GM18520 (cell line): ENCODE results near the gene ACOT6.
"Not testable (repeated sequence)": the region's sequence is repeated elsewhere in the genome, so short reads cannot be mapped to it uniquely, and the experiment has no call there.

Source experiments
- ATAC-seq: cut with Tn5 transposase; IDR thresholded peaks from one replicate; pipeline ENCODE4 v1.9.1; 2021; ENCODE audit not compliant: unreplicated experiment

ACOT6 gene

GRCh38 chr14:73594491-73594890 lies 17.8 kb upstream of the ACOT6 start:
- no peak for ATAC-seq

DNA sequence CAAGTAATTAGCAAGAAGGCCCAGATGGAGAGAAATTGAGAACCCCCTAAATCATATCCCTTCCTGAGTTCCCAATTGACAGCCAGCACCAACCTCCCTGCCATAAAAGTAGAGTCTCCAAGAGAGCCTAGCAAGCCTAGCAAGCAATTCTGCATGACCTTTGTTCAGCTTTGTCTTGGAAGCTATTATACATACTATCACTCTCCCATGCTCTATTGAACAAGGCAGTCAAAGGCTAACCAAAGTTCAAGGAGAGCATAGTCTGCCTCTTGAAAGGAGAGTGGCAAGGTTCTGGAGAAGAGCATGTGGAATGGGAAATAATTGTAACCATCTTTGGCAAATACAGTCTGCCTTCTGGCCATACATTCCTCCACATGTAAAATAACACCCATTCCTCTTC lies 12.8 kb upstream of the ACOT6 start:
- ATAC-seq, result no peak

- no peak for ATAC-seq
Measured at GRCh38 chr14:73602994-73603393, 9.3 kb upstream of the ACOT6 start.

DNA sequence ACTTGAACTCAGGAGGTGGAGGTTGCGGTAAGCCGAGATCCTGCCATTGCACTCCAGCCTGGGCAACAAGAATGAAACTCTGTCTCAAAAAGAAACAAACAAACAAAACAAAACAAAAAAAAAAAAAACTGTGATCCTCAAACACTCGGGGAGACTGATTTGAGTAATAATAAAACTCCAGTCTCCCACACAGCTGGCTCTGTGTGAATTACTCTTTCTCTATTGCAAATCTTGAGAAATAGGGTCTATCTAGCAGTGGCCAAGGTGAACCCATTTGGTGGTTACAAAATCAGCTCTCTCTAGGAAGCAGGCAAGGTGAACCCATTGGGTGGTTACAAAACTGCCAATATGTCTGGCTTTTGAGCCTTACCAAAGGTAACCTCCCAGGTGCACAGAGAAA lies 6.0 kb upstream of the ACOT6 start:
- ATAC-seq, result no peak

DNA sequence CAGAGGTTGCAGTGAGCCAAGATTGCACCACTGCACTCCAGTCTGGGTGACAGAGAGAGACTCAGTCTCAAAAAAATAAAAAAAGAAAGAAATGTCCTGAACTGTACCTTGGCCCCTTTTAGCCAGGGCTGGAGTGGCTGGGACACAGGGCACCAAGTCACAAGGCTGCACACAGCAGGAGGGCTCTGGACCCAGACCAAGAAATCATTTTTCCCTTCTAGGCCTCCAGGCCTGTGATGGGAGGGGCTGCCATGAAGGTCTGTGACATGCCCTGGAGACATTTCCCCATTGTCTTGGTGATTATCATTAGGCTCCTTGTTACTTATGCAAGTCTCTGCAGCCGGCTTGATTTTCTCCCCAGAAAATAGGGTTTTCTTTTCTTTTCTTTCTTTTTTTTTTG lies 5.1 kb upstream of the ACOT6 start:
- no peak for ATAC-seq

DNA sequence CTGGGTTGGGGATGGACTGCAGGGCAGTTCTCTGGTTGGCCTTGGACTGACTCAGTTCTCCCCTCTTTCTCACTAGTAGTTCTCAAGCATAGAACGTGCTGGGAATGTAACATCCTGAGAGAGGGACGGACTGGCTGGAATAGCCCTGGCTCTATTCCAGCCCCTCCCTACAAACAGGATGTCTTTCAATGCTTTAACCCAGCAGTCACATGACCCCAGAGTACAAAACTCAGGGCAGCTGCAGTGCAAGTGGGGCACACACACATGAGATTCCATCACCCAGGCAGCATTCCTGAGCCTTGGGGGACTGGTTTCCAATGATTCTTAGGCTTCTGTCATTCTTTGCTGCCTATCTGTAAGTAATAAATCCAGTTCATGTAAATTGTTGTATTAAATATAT lies 1.6 kb upstream of the ACOT6 start:
- no peak for ATAC-seq

GRCh38 chr14:73613046-73613383 lies 698 bp downstream of the ACOT6 start:
- ATAC-seq, result no peak

DNA sequence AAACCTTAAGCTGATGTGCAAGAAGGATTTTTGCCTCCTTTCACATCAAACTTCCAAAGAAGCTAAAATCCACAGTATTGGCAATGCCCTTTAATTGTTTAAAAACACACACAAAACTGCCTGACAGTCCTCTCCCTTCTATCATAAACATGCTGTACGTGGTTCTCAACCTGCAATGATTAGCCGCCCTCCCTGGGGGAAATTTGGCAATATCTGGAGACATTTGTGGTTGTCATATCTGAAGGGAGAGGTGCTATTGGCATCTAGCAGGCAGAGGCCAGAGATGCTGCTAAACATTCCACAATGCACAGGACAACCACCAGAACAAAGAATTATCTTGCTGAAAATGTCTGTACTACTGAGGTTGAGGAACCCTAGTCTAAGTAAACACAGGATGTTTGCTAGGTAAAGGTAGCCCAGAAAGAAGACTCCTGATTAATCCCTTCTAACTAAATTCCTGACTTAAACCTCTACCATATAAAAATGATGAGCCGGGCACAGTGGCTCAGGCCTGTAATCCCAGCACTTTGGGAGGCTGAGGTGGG lies 1.2 kb downstream of the ACOT6 start:
- ATAC-seq, result no peak

GRCh38 chr14:73616831-73617230 lies 4.5 kb downstream of the ACOT6 start:
- no peak for ATAC-seq

GRCh38 chr14:73619524-73619923 lies 7.2 kb downstream of the ACOT6 start:
- no peak for ATAC-seq

- ATAC-seq, result no peak
Measured at GRCh38 chr14:73620268-73620667, 8.0 kb downstream of the ACOT6 start.

GRCh38 chr14:73623504-73624054 lies 11.3 kb downstream of the ACOT6 start:
- no peak for ATAC-seq

DNA sequence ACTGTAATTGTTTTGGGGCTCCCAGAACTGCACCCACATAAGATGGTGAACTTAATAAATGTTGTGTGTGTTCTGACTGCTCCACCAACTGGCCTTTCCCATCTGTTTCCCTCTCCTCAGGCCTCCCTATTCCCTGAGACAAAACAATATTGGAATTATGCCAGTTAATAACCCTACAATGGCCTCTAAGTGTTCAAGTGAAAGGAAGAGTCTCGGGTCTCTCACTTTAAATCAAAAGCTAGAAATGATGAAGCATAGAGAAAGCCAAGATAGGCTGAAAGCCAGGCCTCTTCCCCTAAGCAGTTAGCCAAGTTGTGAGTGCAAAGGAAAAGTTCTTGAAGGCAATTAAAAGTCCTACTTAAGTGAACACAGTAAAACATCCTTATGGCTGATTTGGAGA lies 13.4 kb downstream of the ACOT6 start:
- no peak for ATAC-seq

DNA sequence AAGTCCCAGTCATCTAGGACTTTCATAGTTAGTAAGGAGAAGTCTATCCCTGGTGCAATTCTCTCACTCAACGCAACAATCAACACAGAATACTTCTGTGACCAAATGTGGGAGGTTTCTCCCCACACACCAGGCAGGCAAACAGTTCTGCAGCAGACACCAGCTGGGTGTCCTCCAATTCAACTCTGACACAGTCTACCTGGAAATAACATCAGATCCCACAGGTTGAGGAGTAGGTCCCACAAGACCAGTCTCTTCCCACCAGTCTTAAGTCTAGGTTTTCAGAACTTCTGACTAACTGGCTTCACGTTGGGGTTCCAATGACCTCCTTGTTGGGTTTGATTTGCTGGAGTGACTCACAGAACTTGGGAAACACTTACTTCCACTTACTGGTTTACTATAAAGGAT lies 14.8 kb downstream of the ACOT6 start:
- ATAC-seq, result no peak

GRCh38 chr14:73630009-73630780 lies 17.9 kb downstream of the ACOT6 start:
- ATAC-seq, result no peak

- no peak for ATAC-seq
Measured at GRCh38 chr14:73633116-73634010, 21.0 kb downstream of the ACOT6 start.

DNA sequence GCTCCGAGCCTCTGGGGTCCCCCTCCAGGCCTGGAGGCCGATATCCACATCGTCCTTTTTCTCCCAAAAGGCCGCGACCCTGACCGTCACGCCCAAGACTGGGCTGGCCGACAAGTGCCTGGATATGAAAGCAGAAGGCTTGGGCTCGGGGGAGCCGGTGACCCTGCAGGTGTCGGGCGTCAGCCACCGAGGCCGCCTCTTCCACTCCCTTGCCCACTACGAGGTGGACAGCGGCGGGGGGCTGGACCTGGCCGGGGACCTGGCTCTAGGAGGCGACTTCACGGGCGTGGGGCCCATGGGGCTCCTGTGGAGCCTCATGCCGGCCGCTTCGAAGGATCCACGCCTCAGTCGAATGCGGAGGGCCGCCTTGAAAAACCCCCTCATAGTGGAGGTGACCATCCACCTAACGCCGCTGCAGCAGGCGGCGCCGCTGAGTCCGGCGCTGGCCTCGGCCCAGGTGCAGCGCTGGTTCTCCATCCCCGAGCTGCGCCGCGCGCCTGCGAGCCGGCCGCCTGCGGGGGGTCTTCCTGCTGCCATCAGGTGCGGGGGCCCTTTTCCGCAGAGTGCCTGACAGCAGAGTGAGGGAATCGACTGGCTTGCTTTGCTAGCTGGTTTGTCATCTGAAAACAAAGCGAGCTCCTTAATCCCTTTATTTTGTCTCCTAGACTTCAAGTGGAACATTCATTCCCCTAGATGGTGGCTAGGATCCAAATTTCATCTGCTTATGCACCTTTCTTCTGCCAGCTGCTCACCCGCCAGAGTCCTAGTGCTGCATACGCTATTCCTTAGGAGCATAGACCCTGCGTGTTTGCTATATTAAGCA lies 21.9 kb downstream of the ACOT6 start:
- ATAC-seq, result no peak

DNA sequence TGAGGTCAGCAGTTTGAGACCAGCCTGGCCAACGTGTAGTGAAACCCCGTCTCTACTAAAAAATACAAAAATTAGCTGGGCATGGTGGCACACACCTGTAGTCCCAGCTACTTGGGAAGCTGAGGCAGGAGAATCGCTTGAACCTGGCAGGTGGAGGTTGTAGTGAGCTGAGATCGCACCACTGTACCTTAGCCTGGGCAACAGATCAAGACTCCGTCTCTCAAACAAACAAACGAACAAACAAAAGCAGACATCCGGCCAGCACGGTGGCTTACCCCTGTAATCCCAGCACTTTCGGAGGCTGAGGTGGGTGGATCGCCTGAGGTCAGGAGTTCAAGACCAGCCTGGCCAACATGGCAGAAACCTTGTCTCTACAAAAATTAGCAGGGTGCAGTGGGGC lies 24.0 kb downstream of the ACOT6 start:
- not testable (repeated sequence) for ATAC-seq

DNA sequence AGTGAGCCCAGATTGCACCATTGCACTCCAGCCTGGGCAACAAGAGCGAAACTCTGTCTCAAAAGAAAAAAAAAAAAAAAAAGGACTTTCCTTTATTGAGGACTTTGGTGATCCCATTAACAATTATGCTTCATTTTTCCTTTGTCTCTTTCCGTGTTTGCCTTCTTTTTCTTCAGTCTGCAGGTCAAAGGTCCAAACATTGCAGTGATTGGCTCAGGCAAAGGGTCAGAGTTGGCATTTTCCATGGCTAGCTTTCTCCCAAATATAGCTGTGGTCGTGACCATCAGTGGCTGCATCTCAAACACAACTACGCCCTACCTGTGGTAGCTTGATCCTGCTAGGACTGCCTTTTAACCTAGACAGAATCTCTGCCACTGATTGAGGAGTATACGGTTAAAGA lies 25.5 kb downstream of the ACOT6 start:
- no peak for ATAC-seq

GRCh38 chr14:73640796-73641365 lies 28.6 kb downstream of the ACOT6 start:
- ATAC-seq, result no peak
